ENCODE data around the gene CTNNA3. TPM values are rescaled to one million over a fixed set of nuclear protein-coding genes. Genes with fewer than 3 reads are reported as not detected.

The CTNNA3 gene
- total and polyA plus RNA-seq, 2 donors from 2014 or later: 0.45 to 0.72 TPM

- no peak for FAIRE-seq
- intact Hi-C loops (cut with DNase I): no loop called here
- no peaks in the 10 kb centered on the region for H3K36me3 ChIP-seq (ENCODE audit: control insufficient read depth in 2 of 3, insufficient read depth in 3 of 3, low read length in 3 of 3)
- DNase-seq: no peak
- TF ChIP-seq CTCF (IDR thresholded peaks at IDR 0.05; ENCODE audit: borderline replicate concordance, extremely low read depth, insufficient read depth): no peak
- H3K9ac ChIP-seq (ENCODE audit: low read length in 3 of 3): no peak overlapping the region
- no peaks in the 10 kb centered on the region for H3K4me1 ChIP-seq (ENCODE audit: control insufficient read depth in 2 of 3, insufficient read depth in 2 of 3, low read depth in 1 of 3, low read length in 3 of 3)
- H3K4me3 ChIP-seq (ENCODE audit: low read length in 3 of 3): no peak overlapping the region
- H3K27me3 ChIP-seq (ENCODE audit: control insufficient read depth, insufficient read depth, low read length): no peaks in the 10 kb centered on the region
- no peak overlapping the region for H3K27ac ChIP-seq (ENCODE audit: low read depth in 2 of 2, low read length in 2 of 2)
- H3K9me3 ChIP-seq (ENCODE audit: control insufficient read depth in 2 of 3, insufficient read depth in 1 of 3, low read length in 3 of 3): no peaks in the 10 kb centered on the region
Observed at GRCh38 chr10:66805612-66806011, 890.4 kb downstream of the CTNNA3 start.

GRCh38 chr10:66804962-66805361, 891.0 kb downstream of the CTNNA3 start:
- Histone ChIP-seq H3K27ac (ENCODE audit: low read depth in 2 of 2, low read length in 2 of 2) (no peak overlapping the region), H3K4me1 (ENCODE audit: control insufficient read depth in 2 of 3, insufficient read depth in 2 of 3, low read depth in 1 of 3, low read length in 3 of 3) (no peaks in the 10 kb centered on the region), H3K9me3 (ENCODE audit: control insufficient read depth in 2 of 3, insufficient read depth in 1 of 3, low read length in 3 of 3) (no peaks in the 10 kb centered on the region), H3K27me3 (ENCODE audit: control insufficient read depth, insufficient read depth, low read length) (no peaks in the 10 kb centered on the region), H3K36me3 (ENCODE audit: control insufficient read depth in 2 of 3, insufficient read depth in 3 of 3, low read length in 3 of 3) (no peaks in the 10 kb centered on the region), H3K4me3 (ENCODE audit: low read length in 3 of 3) (no peak overlapping the region), H3K9ac (ENCODE audit: low read length in 3 of 3) (no peak overlapping the region)
- DNase-seq: no peak
- TF ChIP-seq CTCF (IDR thresholded peaks at IDR 0.05; ENCODE audit: borderline replicate concordance, extremely low read depth, insufficient read depth): no peak
- intact Hi-C loops (cut with DNase I): no loop called here
- FAIRE-seq: no peak

DNA sequence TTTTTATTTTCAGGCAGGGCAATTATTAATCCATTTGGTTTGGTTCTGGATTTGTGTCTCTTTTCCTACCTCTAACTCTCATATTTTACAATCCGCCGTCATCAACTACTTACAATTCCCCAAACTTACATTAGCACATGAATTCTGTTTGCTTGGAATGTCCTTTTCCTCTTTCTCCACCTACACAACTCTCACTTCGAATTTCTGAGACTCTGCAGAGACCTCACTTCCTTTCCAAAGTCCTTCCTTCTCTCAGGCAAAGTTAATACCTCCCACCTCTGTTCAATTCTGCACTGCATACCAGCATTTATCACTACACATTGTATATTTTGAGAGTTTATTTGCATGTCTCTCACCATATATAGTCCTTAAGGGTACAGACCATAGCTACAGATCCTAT, 892.8 kb downstream of the CTNNA3 start:
- Histone ChIP-seq H3K9me3 (ENCODE audit: control insufficient read depth in 2 of 3, insufficient read depth in 1 of 3, low read length in 3 of 3) (no peaks in the 10 kb centered on the region), H3K27me3 (ENCODE audit: control insufficient read depth, insufficient read depth, low read length) (no peaks in the 10 kb centered on the region), H3K4me3 (ENCODE audit: low read length in 3 of 3) (no peak overlapping the region), H3K36me3 (ENCODE audit: control insufficient read depth in 2 of 3, insufficient read depth in 3 of 3, low read length in 3 of 3) (no peaks in the 10 kb centered on the region), H3K27ac (ENCODE audit: low read depth in 2 of 2, low read length in 2 of 2) (no peak overlapping the region), H3K4me1 (ENCODE audit: control insufficient read depth in 2 of 3, insufficient read depth in 2 of 3, low read depth in 1 of 3, low read length in 3 of 3) (no peaks in the 10 kb centered on the region), H3K9ac (ENCODE audit: low read length in 3 of 3) (no peak overlapping the region)
- FAIRE-seq: no peak
- intact Hi-C loops (cut with DNase I): no loop called here
- TF ChIP-seq CTCF (IDR thresholded peaks at IDR 0.05; ENCODE audit: borderline replicate concordance, extremely low read depth, insufficient read depth): no peak
- no peak for DNase-seq

GRCh38 chr10:66799474-66799873, 896.5 kb downstream of the CTNNA3 start:
- no peaks in the 10 kb centered on the region for H3K27me3 ChIP-seq (ENCODE audit: control insufficient read depth, insufficient read depth, low read length)
- FAIRE-seq (no peak), DNase-seq (no peak)
- no peak overlapping the region for H3K27ac ChIP-seq (ENCODE audit: low read depth in 2 of 2, low read length in 2 of 2)
- no peaks in the 10 kb centered on the region for H3K36me3 ChIP-seq (ENCODE audit: control insufficient read depth in 2 of 3, insufficient read depth in 3 of 3, low read length in 3 of 3)
- H3K4me1 ChIP-seq (ENCODE audit: control insufficient read depth in 2 of 3, insufficient read depth in 2 of 3, low read depth in 1 of 3, low read length in 3 of 3): no peaks in the 10 kb centered on the region
- no peak for TF ChIP-seq CTCF (IDR thresholded peaks at IDR 0.05; ENCODE audit: borderline replicate concordance, extremely low read depth, insufficient read depth)
- H3K9ac ChIP-seq (ENCODE audit: low read length in 3 of 3): no peak overlapping the region
- H3K9me3 ChIP-seq (ENCODE audit: control insufficient read depth in 2 of 3, insufficient read depth in 1 of 3, low read length in 3 of 3): no peaks in the 10 kb centered on the region
- intact Hi-C loops (cut with DNase I): no loop called here
- no peak overlapping the region for H3K4me3 ChIP-seq (ENCODE audit: low read length in 3 of 3)

Data from kidney (tissue), 14 donors.